IMR-90 (cell line): Measurements from ENCODE around the gene COX6A2. TPM values are rescaled to one million over a fixed set of nuclear protein-coding genes. Genes with fewer than 3 reads are reported as not detected.

Experiments used
- ATAC-seq: fragments of 200-7000 bp; cut with Tn5 transposase; 2 replicates; pipeline ENCODE4 v1.9.1; 2020; ENCODE audit warnings: low read depth, mild to moderate bottlenecking, moderate library complexity
- BruUV-seq: library from RNA; stranded (reverse); fragments of 400-500 nt; replicated peaks from 2 replicates; lab custom pipeline; 2021; lab: Mats Ljungman, UMichigan
- CTCF ChIA-PET: fragments of 300-600 bp; formaldehyde crosslinking; extraction: SDS; loops from one replicate; lab custom pipeline; 2021; ENCODE audit warnings: antibody characterized with exemption; lab: Yijun Ruan, JAX
- POLR2A ChIA-PET: fragments of 300-600 bp; sonication (Branson Sonifier 250); formaldehyde crosslinking; loops from one replicate; lab custom pipeline; 2022; ENCODE audit warnings: antibody characterized with exemption; ENCODE audit not compliant: unreplicated experiment; lab: Charles Lee
- DNase-seq: peaks from one replicate; pipeline ENCODE4 v3.0.0; 2013
- H2AFZ ChIP-seq: replicated peaks from 2 replicates; pipeline ENCODE3; 2013; ENCODE audit warnings: low read length, mild to moderate bottlenecking; ENCODE audit not compliant: poor library complexity
- H2AK5ac ChIP-seq: 2 replicates; pipeline ENCODE4 v1.6.1; 2013; ENCODE audit warnings: low read depth, low read length, inconsistent platforms
- H2AK9ac ChIP-seq: replicated peaks from 2 replicates; pipeline ENCODE3; 2013; ENCODE audit warnings: mild to moderate bottlenecking, low read depth, low read length, moderate library complexity; ENCODE audit not compliant: poor library complexity
- H2BK120ac ChIP-seq: 2 replicates; pipeline ENCODE4 v1.6.1; 2013; ENCODE audit warnings: low read depth, low read length, inconsistent platforms
- H2BK15ac ChIP-seq: 3 replicates; pipeline ENCODE4 v1.6.1; 2013; ENCODE audit warnings: low read depth, low read length, inconsistent platforms
- H2BK20ac ChIP-seq: 2 replicates; pipeline ENCODE4 v1.6.1; 2013; ENCODE audit warnings: low read depth, mild to moderate bottlenecking, inconsistent platforms, low read length, moderate library complexity
- H2BK5ac ChIP-seq: 2 replicates; pipeline ENCODE4 v1.6.1; 2013; ENCODE audit warnings: mild to moderate bottlenecking, low read depth, low read length, inconsistent platforms; ENCODE audit not compliant: poor library complexity, severe bottlenecking
- H3K14ac ChIP-seq: replicated peaks from 2 replicates; pipeline ENCODE4 v1.6.1; 2013; ENCODE audit warnings: low read depth, low read length, inconsistent platforms
- H3K18ac ChIP-seq: 2 replicates; pipeline ENCODE4 v1.6.1; 2013; ENCODE audit warnings: low read depth, low read length, control low read depth
- H3K23ac ChIP-seq: 2 replicates; pipeline ENCODE4 v1.6.1; 2013; ENCODE audit warnings: low read depth, low read length, inconsistent platforms
- H3K27ac ChIP-seq: 2 replicates; pipeline ENCODE4 v1.5.1; 2013; ENCODE audit warnings: mild to moderate bottlenecking, control low read depth, low read length; ENCODE audit not compliant: insufficient read depth
- H3K27me3 ChIP-seq: 2 replicates; pipeline ENCODE4 v1.6.1; 2013; ENCODE audit warnings: low read length; ENCODE audit not compliant: control insufficient read depth, insufficient read depth
- H3K36me3 ChIP-seq: 2 replicates; pipeline ENCODE4 v1.6.1; 2013; ENCODE audit warnings: low read length, mixed read lengths; ENCODE audit not compliant: control insufficient read depth, insufficient read depth
- H3K4ac ChIP-seq: 2 replicates; pipeline ENCODE4 v1.6.1; 2013; ENCODE audit warnings: low read depth, low read length, inconsistent platforms
- H3K4me1 ChIP-seq: 2 replicates; pipeline ENCODE4 v1.6.1; 2013; ENCODE audit warnings: low read length, mixed read lengths; ENCODE audit not compliant: control insufficient read depth, insufficient read depth
- H3K4me2 ChIP-seq: 2 replicates; pipeline ENCODE4 v1.6.1; 2013; ENCODE audit warnings: low read depth, mild to moderate bottlenecking, control low read depth, low read length, moderate library complexity
- H3K4me3 ChIP-seq: 2 replicates; pipeline ENCODE4 v1.5.1; 2013; ENCODE audit warnings: low read depth, mild to moderate bottlenecking, control low read depth, low read length, moderate library complexity; ENCODE audit not compliant: insufficient read depth
- H3K56ac ChIP-seq: 2 replicates; pipeline ENCODE4 v1.6.1; 2013; ENCODE audit warnings: low read length, inconsistent platforms; ENCODE audit not compliant: insufficient read depth; ENCODE audit errors: extremely low read depth
- H3K79me1 ChIP-seq, 2 experiments: 2 replicates each; pipeline ENCODE4 v1.6.1; 2013; ENCODE audit warnings: low read length in 2 of 2, inconsistent platforms in 1 of 2, low read depth in 1 of 2
- H3K9ac ChIP-seq: 2 replicates; pipeline ENCODE4 v1.6.1; 2013; ENCODE audit warnings: low read depth, low read length, control low read depth
- H3K9me1 ChIP-seq: 2 replicates; pipeline ENCODE4 v1.6.1; 2013; ENCODE audit warnings: low read length, inconsistent platforms; ENCODE audit not compliant: insufficient read depth
- H3K9me3 ChIP-seq: 2 replicates; pipeline ENCODE4 v1.6.1; 2013; ENCODE audit warnings: low read length; ENCODE audit not compliant: control insufficient read depth, insufficient read depth
- H4K20me1 ChIP-seq: 2 replicates; pipeline ENCODE4 v1.6.1; 2013; ENCODE audit warnings: low read length, inconsistent platforms; ENCODE audit not compliant: insufficient read depth
- H4K5ac ChIP-seq: 2 replicates; pipeline ENCODE4 v1.6.1; 2013; ENCODE audit warnings: mild to moderate bottlenecking, low read depth, low read length, control low read depth
- H4K8ac ChIP-seq, 2 experiments: 2 replicates each; pipeline ENCODE4 v1.6.1; 2013; ENCODE audit warnings: low read depth in 2 of 2, low read length in 2 of 2, control low read depth in 1 of 2, inconsistent platforms in 1 of 2
- H4K91ac ChIP-seq: 2 replicates; pipeline ENCODE4 v1.6.1; 2013; ENCODE audit warnings: low read depth, low read length, inconsistent platforms; ENCODE audit not compliant: insufficient read depth
- CTCF ChIP-seq: conservative IDR thresholded peaks from 2 replicates; pipeline ENCODE4 v1.5.1; 2012; ENCODE audit warnings: mild to moderate bottlenecking, low read depth, low read length, improper control_type of control experiment
- MAZ ChIP-seq: IDR thresholded peaks from 2 replicates; pipeline ENCODE4 v1.6.1; 2012; ENCODE audit warnings: low read depth, mild to moderate bottlenecking, low read length, improper control_type of control experiment, moderate library complexity, borderline replicate concordance
- MXI1 ChIP-seq: IDR thresholded peaks from 2 replicates; pipeline ENCODE4 v1.6.1; 2012; ENCODE audit warnings: low read depth, mild to moderate bottlenecking, low read length, moderate library complexity, borderline replicate concordance
- NFE2L2 ChIP-seq: fragments of 150-350 bp; IDR thresholded peaks from 2 replicates; pipeline ENCODE4 v1.6.1; 2016; ENCODE audit warnings: low read depth, mild to moderate bottlenecking, low read length
- POLR2A ChIP-seq: IDR thresholded peaks from 2 replicates; pipeline ENCODE4 v1.6.1; 2012; ENCODE audit warnings: mild to moderate bottlenecking, low read depth, low read length
- RCOR1 ChIP-seq: IDR thresholded peaks from 2 replicates; pipeline ENCODE4 v1.6.1; 2012; ENCODE audit warnings: mild to moderate bottlenecking, low read length, improper control_type of control experiment; ENCODE audit not compliant: insufficient replicate concordance
- WGBS, 2 experiments: methylation state at CpG; one replicate each; pipeline versions ENCODE4 v1.1.5 to v1.1.7; 2013; ENCODE audit warnings: missing lambda C conversion rate in 2 of 2; ENCODE audit not compliant: insufficient read length in 1 of 2; ENCODE audit errors: extremely low coverage in 2 of 2; 5-methylcytosine and 5-hydroxymethylcytosine counted together
- dilution Hi-C: fragments of 300-500 bp; cut with HindIII; formaldehyde crosslinking; loops from one replicate; pipeline ENCODE4 v1.14.3; 2018; ENCODE audit warnings: low sequenced_read_pairs; ENCODE audit not compliant: unreplicated experiment
- in situ Hi-C: fragments of 300-500 bp; cut with MboI; formaldehyde crosslinking; loops from 3 replicates; pipeline ENCODE4 v1.14.3; 2019; ENCODE audit warnings: low sequenced_read_pairs, inconsistent platforms, mixed read lengths
- intact Hi-C: fragments of 100-400 bp; cut with micrococcal nuclease; formaldehyde crosslinking; loops from 2 replicates; pipeline ENCODE4 v1.10.0; 2022
- polyA plus RNA-seq, 3 experiments: library from polyadenylated mRNA; depleted of rRNA; stranded (reverse); fragments of >200 nt; gene quantifications; 2 replicates each; pipeline ENCODE4 v1.2.3, GENCODE V29; 2012; ENCODE audit warnings: low replicate concordance in 1 of 3
- total RNA-seq: library from RNA; depleted of rRNA; stranded (reverse); fragments of >200 nt; gene quantifications from 2 replicates; pipeline ENCODE4 v1.2.3, GENCODE V29; 2012
- TF ChIP-seq, protein P1 (sequence below): fragments of 150-350 bp; IDR thresholded peaks from 2 replicates; pipeline ENCODE4 v1.6.1; 2016; ENCODE audit warnings: low read depth, mild to moderate bottlenecking, low read length, moderate library complexity, borderline replicate concordance
- TF ChIP-seq, protein P2 (sequence below): fragments of 150-350 bp; IDR thresholded peaks from 2 replicates; pipeline ENCODE4 v1.6.1; 2017; ENCODE audit warnings: mild to moderate bottlenecking, antibody characterized with exemption, low read length, low read depth

COX6A2 gene
- total and polyA plus RNA-seq, 2 of the 4 experiments (the other 2 are of a cell fraction), result not detected

GRCh38 chr16:31423801-31424200 is 4.4 kb downstream of the COX6A2 start:
- DNase-seq, result no peak
- H2AK5ac ChIP-seq, result no peak overlapping the region
- H3K23ac ChIP-seq, result no peak overlapping the region
- no peak overlapping the region for H3K4ac ChIP-seq
- H3K9ac ChIP-seq, result no peak overlapping the region
- no peak for TF ChIP-seq CTCF
- TF ChIP-seq MXI1, result no peak
- TF ChIP-seq NFE2L2, result no peak
- TF ChIP-seq RCOR1, result no peak
- TF ChIP-seq, protein P1, sequence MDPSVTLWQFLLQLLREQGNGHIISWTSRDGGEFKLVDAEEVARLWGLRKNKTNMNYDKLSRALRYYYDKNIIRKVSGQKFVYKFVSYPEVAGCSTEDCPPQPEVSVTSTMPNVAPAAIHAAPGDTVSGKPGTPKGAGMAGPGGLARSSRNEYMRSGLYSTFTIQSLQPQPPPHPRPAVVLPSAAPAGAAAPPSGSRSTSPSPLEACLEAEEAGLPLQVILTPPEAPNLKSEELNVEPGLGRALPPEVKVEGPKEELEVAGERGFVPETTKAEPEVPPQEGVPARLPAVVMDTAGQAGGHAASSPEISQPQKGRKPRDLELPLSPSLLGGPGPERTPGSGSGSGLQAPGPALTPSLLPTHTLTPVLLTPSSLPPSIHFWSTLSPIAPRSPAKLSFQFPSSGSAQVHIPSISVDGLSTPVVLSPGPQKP, result no peak
- TF ChIP-seq MAZ, result no peak
- TF ChIP-seq, protein P2, sequence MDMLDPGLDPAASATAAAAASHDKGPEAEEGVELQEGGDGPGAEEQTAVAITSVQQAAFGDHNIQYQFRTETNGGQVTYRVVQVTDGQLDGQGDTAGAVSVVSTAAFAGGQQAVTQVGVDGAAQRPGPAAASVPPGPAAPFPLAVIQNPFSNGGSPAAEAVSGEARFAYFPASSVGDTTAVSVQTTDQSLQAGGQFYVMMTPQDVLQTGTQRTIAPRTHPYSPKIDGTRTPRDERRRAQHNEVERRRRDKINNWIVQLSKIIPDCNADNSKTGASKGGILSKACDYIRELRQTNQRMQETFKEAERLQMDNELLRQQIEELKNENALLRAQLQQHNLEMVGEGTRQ, result no peak
- TF ChIP-seq POLR2A, result no peak
- no peak overlapping the region for H2BK15ac ChIP-seq
- no peaks in the 10 kb centered on the region for H3K4me1 ChIP-seq
- peaks cover 23% of the 10 kb centered on the region for H3K27me3 ChIP-seq
- no peak overlapping the region for H2AFZ ChIP-seq
- no TSS peak for BruUV-seq
- in situ Hi-C loops (no loop called here), dilution Hi-C loops (no loop called here), intact Hi-C loops (no loop called here)
- CTCF ChIA-PET, result no interaction called here
- no peak overlapping the region for H4K5ac ChIP-seq
- H3K4me2 ChIP-seq, result no peak overlapping the region
- WGBS, 2 experiments, result no CpG with 5 or more reads among the region's 12 CpGs
- H3K14ac ChIP-seq, result no peak overlapping the region
- H2AK9ac ChIP-seq, result no peak overlapping the region
- ATAC-seq, result no peak
- H3K9me3 ChIP-seq, result no peaks in the 10 kb centered on the region; the same call in none of the 2 replicates
- no peak overlapping the region for H2BK20ac ChIP-seq
- H3K18ac ChIP-seq, result no peak overlapping the region
- no peaks in the 10 kb centered on the region for H3K9me1 ChIP-seq
- H4K20me1 ChIP-seq, result no peaks in the 10 kb centered on the region
- H3K56ac ChIP-seq, result no peak overlapping the region
- H2BK5ac ChIP-seq, result no peak overlapping the region
- no peak overlapping the region for H2BK120ac ChIP-seq
- H3K27ac ChIP-seq, result no peak overlapping the region
- no peaks in the 10 kb centered on the region for H3K79me1 ChIP-seq
- POLR2A ChIA-PET, result no interaction called here
- no peak overlapping the region for H4K8ac ChIP-seq
- no peak overlapping the region for H3K4me3 ChIP-seq
- no peak overlapping the region for H4K91ac ChIP-seq
- H3K36me3 ChIP-seq, result no peaks in the 10 kb centered on the region
